CD4-positive, alpha-beta T cell treated with Interleukin-2 at 100 ng/mL for 4 hours (primary cell): ENCODE measurements around the gene ZNF148.
A peak's percentile ranks its signal among the peaks of the same experiment; 100 is the strongest.
"Not testable (repeated sequence)": the region's sequence is repeated elsewhere in the genome, so short reads cannot be mapped to it uniquely, and the experiment has no call there.

Experiments used
- DNase-seq: peaks from one replicate; pipeline ENCODE4 v3.0.0-alpha.2; 2020; ENCODE audit warnings: low spot score

Gene ZNF148

GRCh38 chr3:125374996-125375941, at the start of gene ZNF148:
ZNF148 (minus strand) TSS chr3:125375325; CDS start chr3:125313640, 61,685 bp downstream.
- peak; percentile 94 for DNase-seq

- no peak for DNase-seq
Measured at GRCh38 chr3:125418306-125418705, 43.2 kb upstream of the ZNF148 start.

GRCh38 chr3:125416235-125416634, 41.1 kb upstream of the ZNF148 start:
- no peak for DNase-seq

GRCh38 chr3:125414669-125415068, 39.5 kb upstream of the ZNF148 start:
- DNase-seq, result no peak

GRCh38 chr3:125410922-125411321, 35.8 kb upstream of the ZNF148 start:
- DNase-seq, result no peak

- no peak for DNase-seq
Measured at GRCh38 chr3:125406070-125406469, 30.9 kb upstream of the ZNF148 start.

GRCh38 chr3:125405515-125405914, 30.4 kb upstream of the ZNF148 start:
- DNase-seq, result not testable (repeated sequence)

- no peak for DNase-seq
Measured at GRCh38 chr3:125403789-125404188, 28.7 kb upstream of the ZNF148 start.

- no peak for DNase-seq
Measured at GRCh38 chr3:125402639-125403038, 27.5 kb upstream of the ZNF148 start.

GRCh38 chr3:125401402-125401801, 26.3 kb upstream of the ZNF148 start:
- no peak for DNase-seq

- DNase-seq, result no peak
Measured at GRCh38 chr3:125398952-125399351, 23.8 kb upstream of the ZNF148 start.

- no peak for DNase-seq
Measured at GRCh38 chr3:125395091-125395490, 20.0 kb upstream of the ZNF148 start.

GRCh38 chr3:125394406-125394805, 19.3 kb upstream of the ZNF148 start:
- DNase-seq, result no peak

- DNase-seq, result no peak
Measured at GRCh38 chr3:125389282-125389681, 14.2 kb upstream of the ZNF148 start.

- DNase-seq, result not testable (repeated sequence)
Measured at GRCh38 chr3:125388369-125388768, 13.2 kb upstream of the ZNF148 start.

- no peak for DNase-seq
Measured at GRCh38 chr3:125386811-125387210, 11.7 kb upstream of the ZNF148 start.

GRCh38 chr3:125383744-125384143, 8.6 kb upstream of the ZNF148 start:
- DNase-seq, result no peak

GRCh38 chr3:125382298-125382697, 7.2 kb upstream of the ZNF148 start:
- no peak for DNase-seq

- DNase-seq, result peak; percentile 10
Measured at GRCh38 chr3:125381743-125382142, 6.6 kb upstream of the ZNF148 start.

GRCh38 chr3:125381314-125381713, 6.2 kb upstream of the ZNF148 start:
- DNase-seq, result no peak

GRCh38 chr3:125379483-125379882, 4.4 kb upstream of the ZNF148 start:
- DNase-seq, result no peak

- no peak for DNase-seq
Measured at GRCh38 chr3:125378762-125379161, 3.6 kb upstream of the ZNF148 start.

GRCh38 chr3:125375950-125376679, 990 bp upstream of the ZNF148 start:
- no peak for DNase-seq
